ENCODE measurements around the gene INPP5J.

DNA sequence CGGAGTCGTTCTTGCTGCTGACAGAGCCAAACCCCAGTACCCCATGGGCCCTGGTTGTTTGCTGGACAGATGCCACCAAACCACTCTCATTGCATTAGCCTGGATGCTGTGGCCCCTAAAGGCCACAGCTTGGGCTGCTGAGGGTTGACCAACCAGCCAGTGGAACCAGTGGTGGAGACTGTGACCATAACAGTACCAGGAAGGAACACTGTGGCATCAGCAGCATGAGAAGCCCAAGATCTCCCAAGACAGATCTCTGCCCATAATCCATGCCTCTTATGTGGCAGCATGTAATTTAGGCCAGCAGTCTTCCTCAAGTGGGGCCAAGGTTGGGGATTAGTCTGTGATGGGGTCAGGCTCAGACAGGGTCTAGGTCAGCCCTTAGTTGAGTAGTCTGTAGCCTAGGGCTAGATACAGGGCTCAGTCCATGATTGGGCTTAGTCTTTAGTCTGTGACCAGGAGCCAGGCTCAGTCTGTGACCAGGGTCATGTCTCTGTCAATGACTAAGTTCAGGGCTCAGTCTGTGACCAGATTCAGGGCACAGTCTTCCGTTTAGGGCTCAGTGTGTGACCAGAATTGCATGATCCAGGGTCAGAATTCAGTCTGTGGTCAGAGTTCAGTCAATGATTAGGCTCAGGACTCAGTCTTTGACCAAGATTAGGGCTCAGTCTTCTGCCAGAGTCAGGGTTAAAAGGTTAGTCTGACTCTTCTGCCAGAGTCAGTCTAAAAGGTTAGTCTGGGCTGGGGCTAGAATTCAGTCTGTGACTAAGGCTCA, 4.5 kb upstream of the INPP5J start:
- no peak for TF ChIP-seq POLR2A (IDR thresholded peaks at IDR 0.05)
- TF ChIP-seq, protein P1, sequence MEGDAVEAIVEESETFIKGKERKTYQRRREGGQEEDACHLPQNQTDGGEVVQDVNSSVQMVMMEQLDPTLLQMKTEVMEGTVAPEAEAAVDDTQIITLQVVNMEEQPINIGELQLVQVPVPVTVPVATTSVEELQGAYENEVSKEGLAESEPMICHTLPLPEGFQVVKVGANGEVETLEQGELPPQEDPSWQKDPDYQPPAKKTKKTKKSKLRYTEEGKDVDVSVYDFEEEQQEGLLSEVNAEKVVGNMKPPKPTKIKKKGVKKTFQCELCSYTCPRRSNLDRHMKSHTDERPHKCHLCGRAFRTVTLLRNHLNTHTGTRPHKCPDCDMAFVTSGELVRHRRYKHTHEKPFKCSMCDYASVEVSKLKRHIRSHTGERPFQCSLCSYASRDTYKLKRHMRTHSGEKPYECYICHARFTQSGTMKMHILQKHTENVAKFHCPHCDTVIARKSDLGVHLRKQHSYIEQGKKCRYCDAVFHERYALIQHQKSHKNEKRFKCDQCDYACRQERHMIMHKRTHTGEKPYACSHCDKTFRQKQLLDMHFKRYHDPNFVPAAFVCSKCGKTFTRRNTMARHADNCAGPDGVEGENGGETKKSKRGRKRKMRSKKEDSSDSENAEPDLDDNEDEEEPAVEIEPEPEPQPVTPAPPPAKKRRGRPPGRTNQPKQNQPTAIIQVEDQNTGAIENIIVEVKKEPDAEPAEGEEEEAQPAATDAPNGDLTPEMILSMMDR (IDR thresholded peaks at IDR 0.05), result no peak

Measured in testis (tissue), 2 donors.